K562 (cell line): ENCODE results near the gene MRM2.

Source experiments
- BHLHE40 ChIP-seq: IDR thresholded peaks from 2 replicates; pipeline ENCODE4 v1.6.1; 2011; ENCODE audit warnings: low read length, improper control_type of control experiment
- EP300 ChIP-seq: IDR thresholded peaks from 2 replicates; pipeline ENCODE4 v1.6.1; 2012; ENCODE audit warnings: low read length, improper control_type of control experiment
- MTF1 ChIP-seq: fragments of 250-450 bp; sonication (Bioruptor Pico); IDR thresholded peaks from 2 replicates; pipeline ENCODE4 v1.9.0; 2021; ENCODE audit warnings: moderate library complexity, mild to moderate bottlenecking, inconsistent platforms, borderline replicate concordance
- NFIC ChIP-seq: fragments of 450-650 bp; IDR thresholded peaks from 2 replicates; pipeline ENCODE4 v1.6.1; 2017; ENCODE audit warnings: mild to moderate bottlenecking, inconsistent platforms
- SMC3 ChIP-seq: conservative IDR thresholded peaks from 2 replicates; pipeline ENCODE4 v1.6.1; 2011; ENCODE audit warnings: low read depth, low read length, improper control_type of control experiment; ENCODE audit not compliant: insufficient read depth

DNA sequence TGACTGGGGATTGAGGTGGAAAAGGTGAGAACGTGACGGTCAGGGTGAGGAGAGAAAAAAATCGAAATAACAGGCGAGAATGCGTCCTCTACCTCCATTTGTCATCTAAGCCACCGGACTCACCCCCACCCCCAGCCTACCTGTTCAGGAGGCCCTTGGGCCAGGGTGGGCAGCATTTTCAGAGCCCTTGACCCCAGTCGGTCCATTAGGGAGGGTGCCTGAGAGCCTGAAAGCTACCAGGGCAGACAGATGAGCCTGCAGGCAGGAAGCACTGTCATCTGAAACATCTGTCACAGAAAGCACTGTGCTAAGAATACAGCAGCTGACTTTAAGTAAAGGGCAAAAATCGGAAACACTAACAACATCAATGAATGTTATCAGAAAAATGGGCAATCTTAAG lies 56.3 kb downstream of the MRM2 start:
- TF ChIP-seq NFIC: no peak
- no peak for TF ChIP-seq EP300
- TF ChIP-seq BHLHE40: no peak
- TF ChIP-seq MTF1: no peak
- TF ChIP-seq SMC3: no peak
